Cardiac muscle cell (in vitro differentiated cells and primary cell): ENCODE data around the gene GDF7. TPM values are rescaled to one million over a fixed set of nuclear protein-coding genes. Genes with fewer than 3 reads are reported as not detected.

Experiments used
- DNase-seq, 2 donors: peaks; one replicate each; pipeline versions ENCODE4 v3.0.0 to v3.0.0-alpha.2; 2010 to 2017; ENCODE audit warnings: low read depth in 1 of 2, low spot score in 1 of 2
- H3K27ac ChIP-seq: fragments of 200-600 bp; sonication (generic); 2 replicates; pipeline ENCODE4 v1.5.1; 2016
- H3K27me3 ChIP-seq: fragments of 200-600 bp; sonication (generic); 2 replicates; pipeline ENCODE4 v1.6.0; 2016; ENCODE audit warnings: control low read depth
- H3K36me3 ChIP-seq: fragments of 200-600 bp; sonication (generic); 2 replicates; pipeline ENCODE4 v1.5.1; 2016; ENCODE audit warnings: control low read depth
- H3K4me1 ChIP-seq: fragments of 200-600 bp; sonication (generic); 2 replicates; pipeline ENCODE4 v1.8.1; 2017; ENCODE audit warnings: low read depth, mild to moderate bottlenecking, mixed run types
- H3K4me3 ChIP-seq: fragments of 200-600 bp; sonication (generic); 2 replicates; pipeline ENCODE4 v1.5.1; 2016; ENCODE audit warnings: mild to moderate bottlenecking
- H3K9me3 ChIP-seq: fragments of 200-600 bp; sonication (generic); 2 replicates; pipeline ENCODE4 v1.5.1; 2017; ENCODE audit warnings: low read depth, mild to moderate bottlenecking, control low read depth
- CTCF ChIP-seq: IDR thresholded peaks from 2 replicates; pipeline ENCODE4 v1.5.1; 2012; ENCODE audit warnings: low read depth, mild to moderate bottlenecking, low read length
- polyA plus RNA-seq: library from polyadenylated mRNA; unstranded; fragments of >200 nt; fragmentation: Nextera tagmentation; extraction: Ambion mirVana; gene quantifications from 2 replicates; pipeline ENCODE4 v1.2.1, GENCODE V29; 2016
- total RNA-seq: library from RNA; depleted of rRNA; stranded (reverse); fragments of >200 nt; gene quantifications from 2 replicates; pipeline ENCODE4 v1.2.3, GENCODE V29; 2016

Gene GDF7
- total and polyA plus RNA-seq, 2 experiments from 2014 or later, result 0.09 to 0.15 TPM

GRCh38 chr2:20672201-20672951 is 5.4 kb downstream of the GDF7 start:
- TF ChIP-seq CTCF, result no peak
- no peaks in the 10 kb centered on the region for H3K9me3 ChIP-seq
- H3K36me3 ChIP-seq, result no peaks in the 10 kb centered on the region
- DNase-seq, result no peak
- no peak overlapping the region for H3K4me3 ChIP-seq
- no peaks in the 10 kb centered on the region for H3K4me1 ChIP-seq
- no peak overlapping the region for H3K27ac ChIP-seq
- H3K27me3 ChIP-seq, result peaks cover 76% of the 10 kb centered on the region

DNA sequence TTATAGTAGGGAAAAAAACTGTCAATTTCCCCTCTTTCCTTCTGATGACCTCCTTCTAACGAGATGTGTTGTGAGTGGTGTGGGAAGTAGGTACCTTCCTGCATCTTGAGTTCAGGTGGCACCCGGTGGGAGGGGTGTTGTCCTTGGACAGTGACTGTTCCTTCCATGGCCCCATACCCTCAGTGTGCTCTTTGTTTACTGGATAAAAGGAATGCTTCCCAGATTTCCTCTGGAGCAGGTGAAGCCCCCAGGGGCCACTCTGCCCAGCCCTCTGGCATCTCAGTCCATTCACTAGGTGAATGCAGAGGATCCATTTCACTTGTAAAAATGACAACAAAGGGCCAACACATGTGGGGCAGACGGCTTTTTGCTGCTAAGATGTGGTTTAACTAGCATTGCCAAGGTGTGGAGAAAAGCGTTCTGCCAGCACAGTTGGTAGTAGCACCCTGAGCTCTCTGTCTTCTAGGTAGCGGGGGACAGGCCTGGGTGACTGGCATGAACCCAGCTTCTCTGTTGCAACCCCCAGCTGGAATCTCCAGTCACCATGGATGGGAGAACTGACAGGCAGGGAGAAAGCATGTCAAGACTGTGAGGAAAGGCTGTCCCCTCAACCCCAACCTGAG is 6.9 kb downstream of the GDF7 start:
- Histone ChIP-seq H3K4me3 (no peak overlapping the region), H3K4me1 (no peaks in the 10 kb centered on the region), H3K9me3 (no peaks in the 10 kb centered on the region), H3K27me3 (peaks cover 62% of the 10 kb centered on the region), H3K36me3 (no peaks in the 10 kb centered on the region), H3K27ac (no peak overlapping the region)
- no peak for DNase-seq
- no peak for TF ChIP-seq CTCF

DNA sequence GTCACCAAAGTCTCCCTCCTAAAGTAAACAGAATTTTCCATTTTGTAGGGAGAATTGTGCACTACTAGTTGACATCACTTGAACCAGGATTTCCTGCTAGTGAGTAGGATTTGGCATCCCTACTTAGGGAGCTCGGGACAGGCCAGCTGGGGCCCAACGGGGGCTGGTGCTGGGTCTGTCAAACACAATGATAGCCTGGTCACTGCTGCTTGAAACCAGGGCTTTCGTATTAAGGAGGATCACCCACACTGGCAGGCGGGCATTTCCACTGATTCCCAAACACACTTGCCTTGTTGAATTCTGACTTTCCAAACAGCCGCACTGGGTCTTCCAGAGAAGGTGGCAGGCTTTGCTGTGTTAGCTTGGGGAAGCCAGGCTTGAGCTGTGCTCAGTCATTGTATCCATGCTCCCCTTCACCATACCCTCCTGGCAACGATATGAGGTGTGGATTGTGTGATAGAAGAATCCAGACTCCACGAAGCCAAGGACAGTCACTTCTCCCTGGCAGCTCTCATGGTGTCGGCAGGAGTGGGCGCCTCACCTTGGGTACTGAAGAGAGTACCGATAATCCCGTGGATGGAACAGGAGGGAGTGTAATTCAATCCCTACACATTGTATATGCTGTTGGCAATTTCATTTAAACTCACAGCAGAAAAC is 7.5 kb downstream of the GDF7 start:
- no peaks in the 10 kb centered on the region for H3K9me3 ChIP-seq
- DNase-seq, result no peak
- no peaks in the 10 kb centered on the region for H3K36me3 ChIP-seq
- no peak overlapping the region for H3K27ac ChIP-seq
- no peaks in the 10 kb centered on the region for H3K4me1 ChIP-seq
- H3K27me3 ChIP-seq, result peaks cover 56% of the 10 kb centered on the region
- no peak for TF ChIP-seq CTCF
- H3K4me3 ChIP-seq, result no peak overlapping the region

GRCh38 chr2:20674974-20675679 is 8.2 kb downstream of the GDF7 start:
- Histone ChIP-seq H3K27ac (no peak overlapping the region), H3K9me3 (no peaks in the 10 kb centered on the region), H3K27me3 (peaks cover 49% of the 10 kb centered on the region), H3K36me3 (no peaks in the 10 kb centered on the region), H3K4me1 (no peaks in the 10 kb centered on the region), H3K4me3 (no peak overlapping the region)
- DNase-seq, result peak in 1 of 2 donors; percentile 90
- TF ChIP-seq CTCF, result no peak

DNA sequence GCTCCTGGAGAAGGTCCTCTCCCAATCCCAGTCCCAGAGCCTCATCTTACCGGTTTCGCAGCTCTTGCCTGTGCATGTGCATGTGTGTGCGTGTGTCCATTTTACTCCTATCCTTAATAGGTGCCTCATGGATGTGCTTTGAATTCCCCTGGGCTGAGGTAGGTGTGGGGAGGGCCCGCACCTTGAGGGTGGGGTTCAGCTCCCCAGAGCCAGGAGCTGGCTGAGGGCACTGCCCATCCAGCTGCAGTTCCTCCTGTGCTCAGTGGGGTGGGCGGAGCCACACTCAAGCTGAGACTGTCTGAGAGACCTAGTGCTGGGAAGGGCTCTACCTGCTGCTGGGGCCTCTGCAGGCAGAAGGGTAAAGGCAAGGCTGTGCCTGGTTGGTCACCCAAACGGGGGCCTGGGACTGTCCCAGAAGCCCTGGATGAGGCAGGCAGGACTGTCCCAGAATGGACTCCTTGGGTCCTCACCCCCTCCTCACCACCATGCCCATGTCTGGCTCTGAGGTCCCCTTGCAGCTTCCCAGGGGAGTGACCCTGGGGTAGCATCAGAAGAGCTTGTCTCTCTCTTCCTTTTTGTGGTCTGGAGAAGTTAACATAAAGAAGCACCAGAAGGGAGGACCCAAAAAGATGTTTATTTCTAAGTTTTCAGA is 8.9 kb downstream of the GDF7 start:
- TF ChIP-seq CTCF, result no peak
- H3K27me3 ChIP-seq, result peaks cover 42% of the 10 kb centered on the region
- H3K4me3 ChIP-seq, result no peak overlapping the region
- no peaks in the 10 kb centered on the region for H3K36me3 ChIP-seq
- no peak overlapping the region for H3K27ac ChIP-seq
- DNase-seq, result no peak
- H3K9me3 ChIP-seq, result no peaks in the 10 kb centered on the region
- H3K4me1 ChIP-seq, result no peaks in the 10 kb centered on the region
